ENCODE measurements around the gene MPZL1. TPM values are rescaled to one million over a fixed set of nuclear protein-coding genes. Genes with fewer than 3 reads are reported as not detected.
"Not testable (repeated sequence)": the region's sequence is repeated elsewhere in the genome, so short reads cannot be mapped to it uniquely, and the experiment has no call there.

Gene MPZL1
- total and polyA plus RNA-seq, 5 donors from 2014 or later, result 3.3 to 10.0 (median 8.4) TPM

DNA sequence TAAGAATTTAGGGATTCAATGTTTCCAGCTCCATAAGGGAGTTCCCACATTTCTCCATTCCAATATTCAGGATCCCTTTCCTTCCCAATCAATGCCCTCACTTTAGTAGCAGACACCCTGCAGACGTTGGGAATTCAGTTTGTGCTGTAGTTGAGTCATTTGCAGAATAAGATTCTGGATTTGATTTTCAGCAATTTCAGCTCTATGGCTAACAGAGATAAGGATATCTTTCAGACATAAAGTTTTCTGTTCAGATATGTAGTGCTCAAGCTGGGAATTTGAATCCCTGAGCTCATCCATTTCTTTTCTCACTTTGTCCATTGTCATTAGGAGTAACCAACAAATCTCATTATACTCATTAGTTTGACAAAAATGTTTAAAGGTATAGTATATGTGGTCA is 13.1 kb downstream of the MPZL1 start:
- H3K4me3 ChIP-seq (ENCODE audit: low read depth, low read length), result no peak overlapping the region
- no peaks in the 10 kb centered on the region for H3K9me3 ChIP-seq (ENCODE audit: control insufficient read depth in 2 of 2, low read length in 2 of 2)
- Mint-ChIP-seq H3K27me3 (no peaks in the 10 kb centered on the region), H3K4me3 (no peak overlapping the region), H3K9me3 (peaks cover 0 to 4% (median 0%) of the 10 kb centered on the region in 7 donors), H3K36me3 (peaks cover 12% of the 10 kb centered on the region), H3K4me1 (peaks cover 0 to 4% (median 0%) of the 10 kb centered on the region in 4 donors), H3K27ac (peak overlapping the region in 1 of 3 donors; percentile 20)
- no peaks in the 10 kb centered on the region for H3K36me3 ChIP-seq (ENCODE audit: control insufficient read depth, insufficient read depth, low read length)
- no peaks in the 10 kb centered on the region for H3K4me1 ChIP-seq (ENCODE audit: control insufficient read depth, insufficient read depth, low read length, poor library complexity, severe bottlenecking)
- H3K27ac ChIP-seq (ENCODE audit: insufficient read depth, low read length, poor library complexity, severe bottlenecking), result no peak overlapping the region
- ATAC-seq (ENCODE audit: low read depth in 2 of 2) (no peak), DNase-seq (no peak)
- no peaks in the 10 kb centered on the region for H3K27me3 ChIP-seq (ENCODE audit: control insufficient read depth, insufficient read depth, low read length)

DNA sequence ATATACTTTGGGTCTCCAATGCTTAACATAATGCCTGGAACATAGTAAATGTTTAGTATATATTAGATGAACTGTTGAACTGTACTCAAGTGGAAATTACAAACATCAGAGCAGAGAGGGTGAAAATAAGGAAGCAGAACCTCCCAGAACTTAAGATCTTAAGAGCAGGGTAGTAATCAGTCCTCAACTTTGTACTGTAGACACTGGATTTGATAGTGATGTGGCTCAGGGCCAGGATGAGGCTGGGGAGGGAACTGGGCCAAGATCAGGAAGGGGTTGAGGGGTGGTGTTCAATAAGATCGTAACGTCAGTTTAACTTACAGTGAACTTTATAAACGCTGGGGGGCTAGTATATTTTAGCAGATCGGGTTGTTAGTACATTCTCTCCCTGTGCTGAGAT is 15.4 kb downstream of the MPZL1 start:
- Mint-ChIP-seq H3K4me1 (no peaks in the 10 kb centered on the region), H3K36me3 (peaks cover 6% of the 10 kb centered on the region), H3K4me3 (no peak overlapping the region), H3K27me3 (no peaks in the 10 kb centered on the region), H3K9me3 (peaks cover 0 to 4% (median 0%) of the 10 kb centered on the region in 7 donors), H3K27ac (no peak overlapping the region)
- H3K9me3 ChIP-seq (ENCODE audit: control insufficient read depth in 2 of 2, low read length in 2 of 2), result no peaks in the 10 kb centered on the region
- no peak for DNase-seq
- no peaks in the 10 kb centered on the region for H3K27me3 ChIP-seq (ENCODE audit: control insufficient read depth, insufficient read depth, low read length)
- H3K36me3 ChIP-seq (ENCODE audit: control insufficient read depth, insufficient read depth, low read length), result no peaks in the 10 kb centered on the region
- H3K4me1 ChIP-seq (ENCODE audit: control insufficient read depth, insufficient read depth, low read length, poor library complexity, severe bottlenecking), result no peaks in the 10 kb centered on the region
- H3K27ac ChIP-seq (ENCODE audit: insufficient read depth, low read length, poor library complexity, severe bottlenecking), result no peak overlapping the region
- no peak for ATAC-seq (ENCODE audit: low read depth in 2 of 2)
- H3K4me3 ChIP-seq (ENCODE audit: low read depth, low read length), result no peak overlapping the region

DNA sequence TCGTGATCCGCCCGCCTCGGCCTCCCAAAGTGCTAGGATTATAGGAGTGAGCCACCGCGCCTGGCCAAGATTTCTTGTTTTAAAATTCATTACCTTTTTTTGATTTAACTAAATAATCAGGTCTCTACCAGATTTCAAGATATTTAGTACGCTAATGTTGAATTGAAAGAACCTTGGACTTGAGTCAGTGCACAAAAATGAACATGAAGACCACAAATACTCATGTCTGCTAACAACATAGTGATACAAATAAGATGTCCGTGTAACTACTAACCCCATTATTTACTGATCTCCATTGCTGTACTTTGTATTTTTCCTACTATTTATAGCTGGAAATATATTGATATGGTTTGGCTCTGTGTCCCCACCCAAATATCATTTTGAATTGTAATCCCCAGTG is 16.4 kb downstream of the MPZL1 start:
- Mint-ChIP-seq H3K36me3 (peaks cover 6% of the 10 kb centered on the region), H3K9me3 (peaks cover 0 to 4% (median 0%) of the 10 kb centered on the region in 7 donors), H3K4me3 (no peak overlapping the region), H3K4me1 (peaks cover 0 to 3% (median 0%) of the 10 kb centered on the region in 4 donors), H3K27me3 (peaks cover 5% of the 10 kb centered on the region), H3K27ac (no peak overlapping the region)
- Histone ChIP-seq H3K4me3 (ENCODE audit: low read depth, low read length) (no peak overlapping the region), H3K4me1 (ENCODE audit: control insufficient read depth, insufficient read depth, low read length, poor library complexity, severe bottlenecking) (no peaks in the 10 kb centered on the region), H3K27me3 (ENCODE audit: control insufficient read depth, insufficient read depth, low read length) (no peaks in the 10 kb centered on the region), H3K27ac (ENCODE audit: insufficient read depth, low read length, poor library complexity, severe bottlenecking) (no peak overlapping the region), H3K36me3 (ENCODE audit: control insufficient read depth, insufficient read depth, low read length) (no peaks in the 10 kb centered on the region), H3K9me3 (ENCODE audit: control insufficient read depth in 2 of 2, low read length in 2 of 2) (no peaks in the 10 kb centered on the region)
- ATAC-seq (ENCODE audit: low read depth in 2 of 2), result no peak
- no peak for DNase-seq

DNA sequence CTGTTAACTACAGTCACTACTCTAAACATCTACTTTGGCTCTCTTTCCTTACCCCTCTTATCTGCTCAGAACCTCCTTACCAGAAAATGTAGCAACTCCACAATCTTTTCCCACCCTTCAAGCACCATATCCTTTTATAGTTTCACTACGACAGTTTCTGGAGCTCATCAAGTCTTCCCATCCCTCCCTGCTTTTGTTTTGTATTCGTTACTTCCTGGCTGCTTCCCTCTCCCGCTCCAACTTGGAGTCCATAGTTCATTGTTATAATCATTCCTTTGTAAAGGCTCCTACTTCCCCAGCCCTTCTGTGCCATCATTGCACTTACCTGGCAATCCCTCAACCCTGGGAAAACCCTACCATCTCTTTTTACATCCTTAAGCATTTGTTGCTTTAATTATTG is 18.0 kb downstream of the MPZL1 start:
- Mint-ChIP-seq H3K4me1 (peaks cover 0 to 3% (median 0%) of the 10 kb centered on the region in 4 donors), H3K9me3 (peaks cover 0 to 4% (median 0%) of the 10 kb centered on the region in 7 donors), H3K36me3 (peaks cover 6% of the 10 kb centered on the region), H3K4me3 (no peak overlapping the region), H3K27ac (no peak overlapping the region), H3K27me3 (peaks cover 5% of the 10 kb centered on the region)
- DNase-seq (no peak), ATAC-seq (ENCODE audit: low read depth in 2 of 2) (no peak)
- H3K27ac ChIP-seq (ENCODE audit: insufficient read depth, low read length, poor library complexity, severe bottlenecking), result no peak overlapping the region
- no peak overlapping the region for H3K4me3 ChIP-seq (ENCODE audit: low read depth, low read length)
- no peaks in the 10 kb centered on the region for H3K36me3 ChIP-seq (ENCODE audit: control insufficient read depth, insufficient read depth, low read length)
- no peaks in the 10 kb centered on the region for H3K27me3 ChIP-seq (ENCODE audit: control insufficient read depth, insufficient read depth, low read length)
- H3K9me3 ChIP-seq (ENCODE audit: control insufficient read depth in 2 of 2, low read length in 2 of 2), result no peaks in the 10 kb centered on the region
- no peaks in the 10 kb centered on the region for H3K4me1 ChIP-seq (ENCODE audit: control insufficient read depth, insufficient read depth, low read length, poor library complexity, severe bottlenecking)

DNA sequence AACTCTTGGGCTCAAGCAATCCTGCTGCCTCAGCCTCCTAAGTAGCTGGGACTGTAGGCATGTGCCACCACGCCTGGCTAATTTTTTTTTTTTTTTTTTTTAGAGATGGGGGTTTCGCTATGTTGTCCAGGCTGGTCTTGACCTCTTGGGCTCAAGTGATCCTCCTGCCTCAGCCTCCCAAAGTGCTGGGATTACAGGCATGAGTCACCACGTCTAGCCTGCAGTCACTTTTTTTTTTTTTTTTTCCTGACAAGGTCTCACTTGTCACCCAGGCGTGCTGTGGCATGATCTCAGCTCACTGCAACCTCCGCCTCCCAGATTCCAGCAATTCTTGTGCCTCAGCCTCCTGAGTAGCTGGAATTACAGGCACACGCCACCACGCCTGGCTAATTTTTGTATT is 19.3 kb downstream of the MPZL1 start:
- DNase-seq, H3K9me3 Mint-ChIP-seq, H3K27me3 Mint-ChIP-seq: not testable (repeated sequence)

DNA sequence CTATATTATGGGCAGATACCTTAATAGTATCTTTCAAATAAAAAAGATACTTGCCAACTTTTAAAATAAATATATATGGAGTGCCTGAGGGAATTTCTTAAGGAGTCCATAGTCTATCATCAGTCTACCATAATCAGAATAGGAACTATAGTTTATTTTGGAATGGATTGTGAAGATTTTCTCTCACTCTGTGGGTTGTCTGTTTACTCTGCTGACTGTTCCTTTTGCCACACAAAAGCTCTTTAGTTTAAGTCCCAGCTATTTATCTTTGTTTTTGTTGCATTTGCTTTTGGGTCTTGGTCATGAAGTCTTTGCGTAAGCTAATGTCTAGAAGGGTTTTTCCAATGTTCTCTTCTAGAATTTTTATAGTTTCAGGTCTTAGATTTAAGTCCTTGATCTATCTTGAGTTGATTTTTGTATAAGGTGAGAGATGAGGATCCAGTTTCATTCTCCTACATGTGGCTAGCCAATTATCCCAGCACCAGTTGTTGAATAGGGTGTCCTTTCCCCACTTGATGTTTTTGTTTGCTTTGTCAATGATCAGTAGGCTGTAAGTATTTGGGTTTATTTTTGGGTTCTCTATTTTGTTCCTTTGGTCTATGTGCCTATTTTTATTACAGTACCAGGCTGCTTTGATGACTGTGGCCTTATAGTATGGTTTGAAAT is 20.7 kb downstream of the MPZL1 start:
- not testable (repeated sequence) for DNase-seq; H3K4me3 Mint-ChIP-seq; H3K9me3 Mint-ChIP-seq; H3K4me1 ChIP-seq (ENCODE audit: control insufficient read depth, insufficient read depth, low read length, poor library complexity, severe bottlenecking); H3K27me3 ChIP-seq (ENCODE audit: control insufficient read depth, insufficient read depth, low read length); H3K27ac ChIP-seq (ENCODE audit: insufficient read depth, low read length, poor library complexity, severe bottlenecking); H3K27ac Mint-ChIP-seq; H3K36me3 Mint-ChIP-seq; H3K4me1 Mint-ChIP-seq; H3K4me3 ChIP-seq (ENCODE audit: low read depth, low read length); ATAC-seq (ENCODE audit: low read depth in 2 of 2); H3K36me3 ChIP-seq (ENCODE audit: control insufficient read depth, insufficient read depth, low read length); H3K9me3 ChIP-seq (ENCODE audit: control insufficient read depth in 2 of 2, low read length in 2 of 2)
- peaks cover 14% of the 10 kb centered on the region for H3K27me3 Mint-ChIP-seq

More for the DNA sequence above, 19.3 kb downstream of the MPZL1 start:
- H3K4me3 Mint-ChIP-seq; H3K27ac Mint-ChIP-seq; H3K27me3 ChIP-seq (ENCODE audit: control insufficient read depth, insufficient read depth, low read length); H3K36me3 ChIP-seq (ENCODE audit: control insufficient read depth, insufficient read depth, low read length); ATAC-seq (ENCODE audit: low read depth in 2 of 2); H3K27ac ChIP-seq (ENCODE audit: insufficient read depth, low read length, poor library complexity, severe bottlenecking); H3K4me1 ChIP-seq (ENCODE audit: control insufficient read depth, insufficient read depth, low read length, poor library complexity, severe bottlenecking); H3K4me1 Mint-ChIP-seq; H3K4me3 ChIP-seq (ENCODE audit: low read depth, low read length); H3K36me3 Mint-ChIP-seq; H3K9me3 ChIP-seq (ENCODE audit: control insufficient read depth in 2 of 2, low read length in 2 of 2): not testable (repeated sequence)

DNA sequence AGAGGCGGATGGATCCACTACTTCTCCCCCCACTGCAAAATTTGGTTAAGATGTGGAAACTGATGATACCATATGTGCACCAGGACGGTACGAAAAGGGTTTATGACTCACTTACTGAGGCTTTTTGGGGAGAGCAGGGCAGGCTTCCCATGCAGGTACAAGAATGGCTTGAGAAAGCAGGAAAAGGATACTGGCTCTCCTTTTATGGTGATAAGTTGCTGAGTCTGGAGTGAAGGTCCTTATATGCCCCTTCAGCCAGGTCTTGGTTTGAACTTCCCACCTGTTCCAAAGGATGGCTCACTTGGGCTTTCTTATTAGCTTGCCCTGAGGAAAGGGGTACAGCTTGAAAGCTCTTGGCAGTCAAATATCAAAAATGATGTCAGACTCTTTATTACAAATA is 23.1 kb downstream of the MPZL1 start:
- Mint-ChIP-seq H3K4me3 (no peak overlapping the region), H3K36me3 (no peaks in the 10 kb centered on the region), H3K4me1 (peaks cover 0 to 9% (median 2%) of the 10 kb centered on the region in 4 donors), H3K9me3 (peaks cover 0 to 2% (median 0%) of the 10 kb centered on the region in 7 donors), H3K27me3 (peaks cover 17% of the 10 kb centered on the region), H3K27ac (no peak overlapping the region)
- no peaks in the 10 kb centered on the region for H3K27me3 ChIP-seq (ENCODE audit: control insufficient read depth, insufficient read depth, low read length)
- no peaks in the 10 kb centered on the region for H3K9me3 ChIP-seq (ENCODE audit: control insufficient read depth in 2 of 2, low read length in 2 of 2)
- ATAC-seq (ENCODE audit: low read depth in 2 of 2), result no peak
- H3K4me1 ChIP-seq (ENCODE audit: control insufficient read depth, insufficient read depth, low read length, poor library complexity, severe bottlenecking), result no peaks in the 10 kb centered on the region
- H3K27ac ChIP-seq (ENCODE audit: insufficient read depth, low read length, poor library complexity, severe bottlenecking), result no peak overlapping the region
- no peak for DNase-seq
- no peak overlapping the region for H3K4me3 ChIP-seq (ENCODE audit: low read depth, low read length)
- H3K36me3 ChIP-seq (ENCODE audit: control insufficient read depth, insufficient read depth, low read length), result no peaks in the 10 kb centered on the region

DNA sequence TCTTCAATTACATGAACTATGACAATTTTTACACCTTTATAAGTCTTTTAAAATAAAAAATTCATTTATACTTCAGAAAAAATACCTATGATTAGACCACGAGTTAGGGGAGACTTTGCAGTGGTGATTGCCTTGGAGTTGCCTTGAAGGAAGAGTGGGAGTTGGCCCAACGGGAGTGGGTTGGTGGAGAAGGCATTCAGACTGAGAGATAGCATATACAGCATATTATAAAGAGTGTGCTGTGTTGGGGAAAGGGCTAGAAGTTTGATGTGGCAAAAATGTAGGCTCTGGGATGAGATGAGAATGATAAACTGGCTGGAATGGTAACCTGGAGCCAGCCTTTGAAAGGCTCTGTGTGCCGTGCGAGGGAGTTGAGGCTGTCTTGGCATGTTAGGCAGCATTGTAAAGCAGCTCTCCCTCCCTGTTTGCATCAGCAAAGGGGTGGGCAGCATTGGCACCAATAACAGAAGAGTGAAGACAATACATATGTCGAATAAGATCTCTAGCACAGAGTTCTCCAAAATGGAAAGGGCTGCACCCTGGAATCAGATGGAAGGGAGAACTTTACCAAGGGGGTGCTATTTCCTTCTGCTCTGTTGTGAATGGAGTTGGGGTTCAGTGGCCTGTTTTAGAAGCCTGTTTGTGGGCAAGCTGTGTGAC is 24.4 kb downstream of the MPZL1 start:
- Histone ChIP-seq H3K27me3 (ENCODE audit: control insufficient read depth, insufficient read depth, low read length) (no peaks in the 10 kb centered on the region), H3K4me3 (ENCODE audit: low read depth, low read length) (no peak overlapping the region), H3K36me3 (ENCODE audit: control insufficient read depth, insufficient read depth, low read length) (no peaks in the 10 kb centered on the region), H3K9me3 (ENCODE audit: control insufficient read depth in 2 of 2, low read length in 2 of 2) (no peaks in the 10 kb centered on the region), H3K27ac (ENCODE audit: insufficient read depth, low read length, poor library complexity, severe bottlenecking) (no peak overlapping the region), H3K4me1 (ENCODE audit: control insufficient read depth, insufficient read depth, low read length, poor library complexity, severe bottlenecking) (no peaks in the 10 kb centered on the region)
- peak overlapping the region in 1 of 4 donors; percentile 21 for H3K4me3 Mint-ChIP-seq
- no peaks in the 10 kb centered on the region for H3K36me3 Mint-ChIP-seq
- H3K27me3 Mint-ChIP-seq, result peaks cover 17% of the 10 kb centered on the region
- ATAC-seq (ENCODE audit: low read depth in 2 of 2) (no peak), DNase-seq (no peak)
- no peak overlapping the region for H3K27ac Mint-ChIP-seq
- H3K4me1 Mint-ChIP-seq, result peaks cover 0 to 9% (median 2%) of the 10 kb centered on the region in 4 donors
- peaks cover 0 to 2% (median 0%) of the 10 kb centered on the region in 7 donors for H3K9me3 Mint-ChIP-seq
